OCI-LY1 (cell line): ENCODE data around the gene FAM9C.

Experiments
- H2AFZ ChIP-seq: fragments of 200-600 bp; sonication (generic), shearing (Covaris generic); 2 replicates; pipeline ENCODE4 v1.6.0; 2014; ENCODE audit warnings: antibody characterized with exemption, mild to moderate bottlenecking, low read length
- H3F3A ChIP-seq: fragments of 200-600 bp; sonication (generic), shearing (Covaris generic); 2 replicates; pipeline ENCODE4 v1.6.0; 2014; ENCODE audit warnings: mild to moderate bottlenecking, antibody characterized with exemption, low read length, moderate library complexity; ENCODE audit not compliant: insufficient read depth
- H3K27ac ChIP-seq: fragments of 200-600 bp; sonication (generic); 2 replicates; pipeline ENCODE4 v1.5.1; 2014; ENCODE audit warnings: low read length, mixed run types, mild to moderate bottlenecking, low read depth; ENCODE audit not compliant: poor library complexity, severe bottlenecking
- H3K27me3 ChIP-seq: fragments of 200-600 bp; sonication (generic); 2 replicates; pipeline ENCODE4 v1.6.0; 2014; ENCODE audit warnings: antibody characterized with exemption, mild to moderate bottlenecking, low read length, moderate library complexity; ENCODE audit not compliant: insufficient read depth
- H3K36me3 ChIP-seq: fragments of 200-600 bp; sonication (generic); 2 replicates; pipeline ENCODE4 v1.6.1; 2014; ENCODE audit warnings: mild to moderate bottlenecking, antibody characterized with exemption, low read length, moderate library complexity, mixed read lengths; ENCODE audit not compliant: insufficient read depth
- H3K4me1 ChIP-seq: fragments of 200-600 bp; sonication (generic); 2 replicates; pipeline ENCODE4 v1.5.1; 2014; ENCODE audit warnings: mild to moderate bottlenecking, low read length, moderate library complexity; ENCODE audit not compliant: insufficient read depth, severe bottlenecking
- H3K4me2 ChIP-seq: fragments of 200-600 bp; sonication (generic), shearing (Covaris generic); 2 replicates; pipeline ENCODE4 v1.6.1; 2014; ENCODE audit warnings: low read length
- H3K4me3 ChIP-seq: fragments of 200-600 bp; sonication (generic); 2 replicates; pipeline ENCODE4 v1.5.1; 2014; ENCODE audit warnings: low read length, low read depth, mild to moderate bottlenecking, mixed read lengths; ENCODE audit not compliant: poor library complexity, severe bottlenecking
- H3K79me2 ChIP-seq: fragments of 200-600 bp; shearing (Covaris generic); 2 replicates; pipeline ENCODE4 v1.6.1; 2016; ENCODE audit warnings: mixed run types, low read length, mixed read lengths; ENCODE audit not compliant: insufficient read depth
- H3K9ac ChIP-seq: fragments of 200-600 bp; sonication (generic), shearing (Covaris generic); 2 replicates; pipeline ENCODE4 v1.6.1; 2014; ENCODE audit warnings: mild to moderate bottlenecking, low read length, mixed read lengths
- H3K9me2 ChIP-seq: fragments of 200-600 bp; sonication (generic), shearing (Covaris generic); 2 replicates; pipeline ENCODE4 v1.6.1; 2014; ENCODE audit warnings: low read depth, mild to moderate bottlenecking, low read length, mixed read lengths
- H3K9me3 ChIP-seq: fragments of 200-600 bp; shearing (Covaris generic); 2 replicates; pipeline ENCODE4 v1.6.1; 2014; ENCODE audit warnings: low read length, mixed read lengths
- H4K20me1 ChIP-seq: fragments of 200-600 bp; sonication (generic), shearing (Covaris generic); 2 replicates; pipeline ENCODE4 v1.6.0; 2016; ENCODE audit warnings: mild to moderate bottlenecking, low read length; ENCODE audit not compliant: insufficient read depth
- EZH2 ChIP-seq: fragments of 200-600 bp; sonication (generic), shearing (Covaris generic); IDR thresholded peaks from 2 replicates; pipeline ENCODE4 v1.8.0; 2017; ENCODE audit warnings: borderline replicate concordance, mixed run types, mild to moderate bottlenecking, antibody characterized with exemption, low read length, moderate library complexity, mixed read lengths
- TF ChIP-seq, protein P1 (sequence below): fragments of 200-600 bp; sonication (generic), shearing (Covaris generic); IDR thresholded peaks from 2 replicates; pipeline ENCODE4 v1.5.1; 2017; ENCODE audit warnings: mild to moderate bottlenecking, antibody characterized with exemption, low read length, moderate library complexity, mixed read lengths

FAM9C gene

DNA sequence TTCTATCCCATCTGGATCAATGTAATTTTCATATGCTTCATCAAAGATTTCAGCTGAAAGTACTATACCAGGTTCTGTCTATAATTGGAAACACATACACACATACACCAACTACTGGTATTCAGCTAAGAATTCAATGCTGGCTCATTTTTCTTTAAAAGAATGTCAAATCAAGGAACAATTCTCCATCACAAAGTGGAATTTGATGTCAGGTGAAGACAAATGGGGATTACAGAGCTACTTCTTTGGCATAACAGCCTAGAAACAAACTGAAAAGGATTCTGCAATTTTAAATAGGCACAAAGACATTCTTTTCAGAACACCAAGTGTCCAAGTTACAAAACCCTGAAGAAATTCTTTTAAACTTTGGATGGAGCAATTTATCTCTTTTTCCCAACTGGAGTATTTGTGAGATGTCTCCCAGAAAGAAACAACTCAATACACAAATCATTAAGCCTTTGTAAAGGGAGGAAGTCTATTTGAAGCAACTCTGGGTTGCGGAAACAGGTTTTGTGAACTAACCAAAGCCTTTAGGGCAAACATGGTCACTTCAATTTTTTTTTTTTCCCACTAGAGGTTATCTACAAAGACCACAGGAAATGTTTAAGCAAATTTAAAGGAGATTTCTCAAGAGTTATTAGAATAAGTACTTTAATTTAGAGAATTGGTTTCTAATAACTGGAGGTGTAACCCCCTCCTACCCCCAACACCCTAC is 1.9 kb upstream of the FAM9C start:
- Histone ChIP-seq H3K4me3 (no peak overlapping the region), H3K4me1 (peaks cover 34% of the 10 kb centered on the region), H3K9me2 (no peaks in the 10 kb centered on the region), H2AFZ (no peak overlapping the region), H4K20me1 (no peaks in the 10 kb centered on the region), H3F3A (no peaks in the 10 kb centered on the region), H3K36me3 (no peaks in the 10 kb centered on the region), H3K27ac (peak overlapping the region; percentile 46), H3K9ac (no peak overlapping the region), H3K79me2 (no peaks in the 10 kb centered on the region), H3K4me2 (no peak overlapping the region), H3K27me3 (no peaks in the 10 kb centered on the region), H3K9me3 (no peaks in the 10 kb centered on the region)
- no peak for TF ChIP-seq EZH2

GRCh38 chrX:13043938-13044337 is 482 bp downstream of the FAM9C start:
- Histone ChIP-seq H3K36me3 (no peaks in the 10 kb centered on the region), H3K27ac (no peak overlapping the region), H3K9me3 (no peaks in the 10 kb centered on the region), H3K4me1 (peaks cover 31% of the 10 kb centered on the region), H3K4me3 (no peak overlapping the region), H2AFZ (no peak overlapping the region), H3K27me3 (no peaks in the 10 kb centered on the region), H3K9ac (no peak overlapping the region), H3K79me2 (no peaks in the 10 kb centered on the region), H3F3A (no peaks in the 10 kb centered on the region), H4K20me1 (no peaks in the 10 kb centered on the region), H3K9me2 (no peaks in the 10 kb centered on the region), H3K4me2 (no peak overlapping the region)
- TF ChIP-seq, protein P1, sequence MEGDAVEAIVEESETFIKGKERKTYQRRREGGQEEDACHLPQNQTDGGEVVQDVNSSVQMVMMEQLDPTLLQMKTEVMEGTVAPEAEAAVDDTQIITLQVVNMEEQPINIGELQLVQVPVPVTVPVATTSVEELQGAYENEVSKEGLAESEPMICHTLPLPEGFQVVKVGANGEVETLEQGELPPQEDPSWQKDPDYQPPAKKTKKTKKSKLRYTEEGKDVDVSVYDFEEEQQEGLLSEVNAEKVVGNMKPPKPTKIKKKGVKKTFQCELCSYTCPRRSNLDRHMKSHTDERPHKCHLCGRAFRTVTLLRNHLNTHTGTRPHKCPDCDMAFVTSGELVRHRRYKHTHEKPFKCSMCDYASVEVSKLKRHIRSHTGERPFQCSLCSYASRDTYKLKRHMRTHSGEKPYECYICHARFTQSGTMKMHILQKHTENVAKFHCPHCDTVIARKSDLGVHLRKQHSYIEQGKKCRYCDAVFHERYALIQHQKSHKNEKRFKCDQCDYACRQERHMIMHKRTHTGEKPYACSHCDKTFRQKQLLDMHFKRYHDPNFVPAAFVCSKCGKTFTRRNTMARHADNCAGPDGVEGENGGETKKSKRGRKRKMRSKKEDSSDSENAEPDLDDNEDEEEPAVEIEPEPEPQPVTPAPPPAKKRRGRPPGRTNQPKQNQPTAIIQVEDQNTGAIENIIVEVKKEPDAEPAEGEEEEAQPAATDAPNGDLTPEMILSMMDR = no peak
- TF ChIP-seq EZH2 = no peak

GRCh38 chrX:13043138-13043537 is 1.3 kb downstream of the FAM9C start:
- no peaks in the 10 kb centered on the region for H3K36me3 ChIP-seq
- H3K9me3 ChIP-seq = no peaks in the 10 kb centered on the region
- H4K20me1 ChIP-seq = no peaks in the 10 kb centered on the region
- H3K79me2 ChIP-seq = no peaks in the 10 kb centered on the region
- H3K4me2 ChIP-seq = peak overlapping the region; percentile 37
- no peak for TF ChIP-seq EZH2
- TF ChIP-seq, protein P1 = no peak
- no peak overlapping the region for H3K27ac ChIP-seq
- H3K27me3 ChIP-seq = no peaks in the 10 kb centered on the region
- H2AFZ ChIP-seq = no peak overlapping the region
- H3F3A ChIP-seq = no peaks in the 10 kb centered on the region
- H3K9me2 ChIP-seq = no peaks in the 10 kb centered on the region
- no peak overlapping the region for H3K4me3 ChIP-seq
- no peak overlapping the region for H3K9ac ChIP-seq
- peaks cover 31% of the 10 kb centered on the region for H3K4me1 ChIP-seq

DNA sequence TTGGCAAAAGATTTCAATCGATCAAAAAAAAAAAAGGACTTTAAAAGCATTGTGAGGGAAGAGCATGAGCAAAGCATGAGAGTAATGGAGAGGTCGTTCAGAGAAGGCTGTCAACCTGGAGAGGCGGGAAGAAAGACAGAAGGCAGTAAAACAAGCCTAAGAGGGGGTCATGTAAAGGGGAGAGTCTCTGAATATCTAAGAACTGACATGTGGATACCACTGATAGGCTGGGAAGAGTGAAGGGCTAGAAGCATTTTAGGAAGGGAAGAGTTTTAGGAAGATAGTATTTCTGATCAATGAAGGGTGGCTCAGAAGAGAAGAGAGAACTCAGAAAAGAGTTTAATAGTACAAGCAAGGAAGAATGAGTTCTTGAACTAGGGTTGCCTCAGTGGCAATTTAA is 7.5 kb downstream of the FAM9C start:
- H3K27ac ChIP-seq = no peak overlapping the region
- no peaks in the 10 kb centered on the region for H3K27me3 ChIP-seq
- H3F3A ChIP-seq = no peaks in the 10 kb centered on the region
- no peaks in the 10 kb centered on the region for H3K36me3 ChIP-seq
- H3K9ac ChIP-seq = no peak overlapping the region
- no peak overlapping the region for H2AFZ ChIP-seq
- H3K79me2 ChIP-seq = no peaks in the 10 kb centered on the region
- H3K9me2 ChIP-seq = no peaks in the 10 kb centered on the region
- H3K9me3 ChIP-seq = no peaks in the 10 kb centered on the region
- no peak overlapping the region for H3K4me3 ChIP-seq
- peaks cover 1% of the 10 kb centered on the region for H3K4me1 ChIP-seq
- H4K20me1 ChIP-seq = no peaks in the 10 kb centered on the region
- H3K4me2 ChIP-seq = no peak overlapping the region
- TF ChIP-seq, protein P1 = no peak
- TF ChIP-seq EZH2 = no peak
